ENCODE measurements around the gene GNG7.

The GNG7 gene

GRCh38 chr19:2640563-2641331 lies 61.7 kb downstream of the GNG7 start:
- Histone ChIP-seq H3K27ac (ENCODE audit: low read length) (no peak overlapping the region), H3K4me2 (ENCODE audit: insufficient read depth, low read length) (no peak overlapping the region), H3K79me2 (ENCODE audit: insufficient read depth, low read length) (no peaks in the 10 kb centered on the region), H4K20me1 (ENCODE audit: insufficient read depth, low read length) (no peaks in the 10 kb centered on the region), H2AFZ (ENCODE audit: low read depth, low read length) (no peak overlapping the region), H3K36me3 (ENCODE audit: insufficient read depth, low read length) (no peaks in the 10 kb centered on the region), H3K9me3 (ENCODE audit: insufficient read depth, low read length, severe bottlenecking) (no peaks in the 10 kb centered on the region), H3K4me1 (ENCODE audit: insufficient read depth, low read length) (peaks cover 21% of the 10 kb centered on the region), H3K9ac (ENCODE audit: low read depth, low read length) (no peak overlapping the region), H3K27me3 (ENCODE audit: insufficient read depth, low read length, poor library complexity) (no peaks in the 10 kb centered on the region), H3K4me3 (ENCODE audit: low read depth in 1 of 2, low read length in 2 of 2) (no peak overlapping the region)
- TF ChIP-seq CTCF (IDR thresholded peaks at IDR 0.05; ENCODE audit: borderline replicate concordance, extremely low read depth, low read length, poor library complexity, severe bottlenecking), result no peak
- no peak for TF ChIP-seq EZH2 (IDR thresholded peaks at IDR 0.05; ENCODE audit: borderline replicate concordance, low read depth, low read length, severe bottlenecking)
- DNase-seq (no peak), ATAC-seq (ENCODE audit: insufficient read depth, low read depth) (no peak)

- Histone ChIP-seq H3K9me3 (ENCODE audit: insufficient read depth, low read length, severe bottlenecking) (no peaks in the 10 kb centered on the region), H3K4me2 (ENCODE audit: insufficient read depth, low read length) (no peak overlapping the region), H3K27me3 (ENCODE audit: insufficient read depth, low read length, poor library complexity) (no peaks in the 10 kb centered on the region), H3K79me2 (ENCODE audit: insufficient read depth, low read length) (no peaks in the 10 kb centered on the region), H3K36me3 (ENCODE audit: insufficient read depth, low read length) (no peaks in the 10 kb centered on the region), H4K20me1 (ENCODE audit: insufficient read depth, low read length) (no peaks in the 10 kb centered on the region), H3K27ac (ENCODE audit: low read length) (no peak overlapping the region), H3K4me3 (ENCODE audit: low read depth in 1 of 2, low read length in 2 of 2) (no peak overlapping the region), H3K4me1 (ENCODE audit: insufficient read depth, low read length) (peaks cover 22% of the 10 kb centered on the region), H2AFZ (ENCODE audit: low read depth, low read length) (no peak overlapping the region), H3K9ac (ENCODE audit: low read depth, low read length) (no peak overlapping the region)
- no peak for DNase-seq
- no peak for TF ChIP-seq EZH2 (IDR thresholded peaks at IDR 0.05; ENCODE audit: borderline replicate concordance, low read depth, low read length, severe bottlenecking)
- no peak for TF ChIP-seq CTCF (IDR thresholded peaks at IDR 0.05; ENCODE audit: borderline replicate concordance, extremely low read depth, low read length, poor library complexity, severe bottlenecking)
- no peak for ATAC-seq (ENCODE audit: insufficient read depth, low read depth)
Measured at GRCh38 chr19:2639999-2640398, 62.5 kb downstream of the GNG7 start.

DNA sequence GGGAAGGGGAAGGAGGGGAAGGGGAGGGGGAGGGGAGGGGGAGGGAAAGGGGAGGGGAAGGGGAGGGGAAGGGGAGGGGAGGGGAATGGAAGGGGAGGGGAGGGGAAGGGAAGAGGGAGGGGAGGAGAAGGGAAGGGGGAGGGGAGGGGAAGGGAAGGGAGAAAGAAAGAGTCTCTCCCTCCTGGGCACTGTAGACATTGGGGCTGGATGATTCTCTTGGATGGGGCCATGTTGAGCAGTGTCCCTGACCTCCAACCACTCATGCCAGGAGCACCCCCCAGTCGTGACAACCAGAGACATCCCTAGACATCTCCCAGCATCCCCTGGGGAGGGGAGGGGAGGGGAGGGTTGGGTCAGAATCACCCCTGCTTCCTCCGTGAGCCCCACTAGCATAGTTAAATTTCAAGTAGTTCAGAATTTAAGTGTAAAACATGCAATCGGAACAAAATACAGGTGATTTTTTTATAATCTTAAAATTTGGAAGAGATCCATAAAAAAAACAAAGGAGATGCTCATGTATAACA lies 64.0 kb downstream of the GNG7 start:
- TF ChIP-seq EZH2 (IDR thresholded peaks at IDR 0.05; ENCODE audit: borderline replicate concordance, low read depth, low read length, severe bottlenecking) (no peak), CTCF (IDR thresholded peaks at IDR 0.05; ENCODE audit: borderline replicate concordance, extremely low read depth, low read length, poor library complexity, severe bottlenecking) (no peak)
- Histone ChIP-seq H2AFZ (ENCODE audit: low read depth, low read length) (no peak overlapping the region), H3K4me1 (ENCODE audit: insufficient read depth, low read length) (peaks cover 22% of the 10 kb centered on the region), H3K4me3 (ENCODE audit: low read depth in 1 of 2, low read length in 2 of 2) (no peak overlapping the region), H3K36me3 (ENCODE audit: insufficient read depth, low read length) (no peaks in the 10 kb centered on the region), H3K4me2 (ENCODE audit: insufficient read depth, low read length) (no peak overlapping the region), H3K79me2 (ENCODE audit: insufficient read depth, low read length) (no peaks in the 10 kb centered on the region), H3K9me3 (ENCODE audit: insufficient read depth, low read length, severe bottlenecking) (no peaks in the 10 kb centered on the region), H3K9ac (ENCODE audit: low read depth, low read length) (no peak overlapping the region), H4K20me1 (ENCODE audit: insufficient read depth, low read length) (no peaks in the 10 kb centered on the region), H3K27me3 (ENCODE audit: insufficient read depth, low read length, poor library complexity) (no peaks in the 10 kb centered on the region), H3K27ac (ENCODE audit: low read length) (no peak overlapping the region)
- ATAC-seq (ENCODE audit: insufficient read depth, low read depth) (no peak), DNase-seq (no peak)
